Esophagus muscularis mucosa (tissue), 4 donors: ENCODE data around the gene SYT9. TPM values are rescaled to one million over a fixed set of nuclear protein-coding genes. Genes with fewer than 3 reads are reported as not detected.

Source experiments
- DNase-seq: peaks from one replicate; pipeline ENCODE4 v3.0.0-alpha.2; 2017; ENCODE audit errors: extremely low spot score
- H3K27ac ChIP-seq, 4 donors: fragments of 200-600 bp; sonication (generic); replicated peaks in 1 of 4; 1 replicate in 3 of 4; 2 replicates in 1 of 4; pipeline ENCODE4 v1.5.1; 2016 to 2019; ENCODE audit warnings: mild to moderate bottlenecking in 1 of 4
- H3K27me3 ChIP-seq, 4 donors: fragments of 200-600 bp; sonication (generic); one replicate each; pipeline versions ENCODE4 v1.5.1 to v1.6.0; 2016 to 2019
- H3K36me3 ChIP-seq, 4 donors: fragments of 200-600 bp; sonication (generic); one replicate each; pipeline ENCODE4 v1.5.1; 2016 to 2019
- H3K4me1 ChIP-seq, 4 donors: fragments of 200-600 bp; sonication (generic); one replicate each; pipeline ENCODE4 v1.5.1; 2016 to 2019
- H3K4me3 ChIP-seq, 4 donors: fragments of 200-600 bp; sonication (generic); 1 replicate in 2 of 4; 2 replicates in 2 of 4; pipeline ENCODE4 v1.5.1; 2016 to 2019; ENCODE audit warnings: mild to moderate bottlenecking in 4 of 4, moderate library complexity in 1 of 4
- H3K9me3 ChIP-seq, 4 donors: fragments of 200-600 bp; sonication (generic); 1 replicate in 3 of 4; 2 replicates in 1 of 4; pipeline ENCODE4 v1.5.1; 2016 to 2019
- CTCF ChIP-seq, 3 experiments: fragments of 200-600 bp in 2 of 3; fragments of 450-650 bp in 1 of 3; sonication (generic) in 2 of 3; IDR thresholded peaks; one replicate each; pipeline ENCODE4 v1.5.1; 2017 to 2019; ENCODE audit warnings: antibody characterized with exemption in 3 of 3, mild to moderate bottlenecking in 2 of 3, moderate library complexity in 1 of 3
- EP300 ChIP-seq: sonication (generic); formaldehyde crosslinking; IDR thresholded peaks from one replicate; pipeline ENCODE4 v1.6.1; 2017; ENCODE audit warnings: antibody characterized with exemption
- POLR2A ChIP-seq: fragments of 450-650 bp; IDR thresholded peaks from one replicate; pipeline ENCODE4 v1.6.1; 2017; ENCODE audit warnings: antibody characterized with exemption, moderate library complexity, mild to moderate bottlenecking, low read depth
- POLR2AphosphoS5 ChIP-seq, 2 donors: sonication (generic); formaldehyde crosslinking; IDR thresholded peaks; one replicate each; pipeline ENCODE4 v1.6.1; 2017; ENCODE audit warnings: antibody characterized with exemption in 2 of 2
- WGBS: methylation state at CpG from one replicate; pipeline ENCODE4 v1.1.5; 2018; 5-methylcytosine and 5-hydroxymethylcytosine counted together
- intact Hi-C: fragments of 100-400 bp; cut with DNase I; formaldehyde crosslinking; loops from one replicate; pipeline ENCODE4 v1.15.1; 2023
- total RNA-seq, 4 donors: library from RNA; depleted of rRNA; stranded (reverse); fragments of >200 nt; gene quantifications; one replicate each; pipeline versions ENCODE4 v1.1.0 to v1.2.1, GENCODE V29; 2016

SYT9 gene
- total RNA-seq, 4 donors from 2014 or later, result 0.13 to 0.33 (median 0.29) TPM; not detected in 1

GRCh38 chr11:7246179-7246578 lies 5.5 kb upstream of the SYT9 start:
- H3K4me1 ChIP-seq, result peaks cover 0 to under 1% (median under 1%) of the 10 kb centered on the region in 4 donors
- WGBS, result 39% methylated on average over 1 of the region's 1 CpG
- no peaks in the 10 kb centered on the region for H3K36me3 ChIP-seq
- DNase-seq, result no peak
- no peak overlapping the region for H3K4me3 ChIP-seq
- intact Hi-C loops, result no loop called here
- H3K9me3 ChIP-seq, result no peaks in the 10 kb centered on the region
- no peak overlapping the region for H3K27ac ChIP-seq
- no peak for TF ChIP-seq POLR2A
- TF ChIP-seq POLR2AphosphoS5 (IDR thresholded peaks at IDR 0.05), result no peak
- no peak for TF ChIP-seq CTCF (IDR thresholded peaks at IDR 0.05)
- TF ChIP-seq EP300, result no peak
- peaks cover 0 to 13% (median under 1%) of the 10 kb centered on the region in 4 donors for H3K27me3 ChIP-seq

- 75% methylated on average over 3 of the region's 3 CpGs for WGBS
- no peaks in the 10 kb centered on the region for H3K9me3 ChIP-seq
Measured at GRCh38 chr11:7250166-7250565, 1.5 kb upstream of the SYT9 start.

GRCh38 chr11:7251487-7251835 lies 243 bp upstream of the SYT9 start:
- Histone ChIP-seq H3K9me3 (no peaks in the 10 kb centered on the region), H3K4me1 (peaks cover 9 to 19% (median 17%) of the 10 kb centered on the region in 4 donors), H3K4me3 (peak overlapping the region; percentile 52 to 61 (median 58)), H3K27ac (no peak overlapping the region), H3K36me3 (no peaks in the 10 kb centered on the region), H3K27me3 (peaks cover 0 to 58% (median 14%) of the 10 kb centered on the region in 4 donors)
- no peak for DNase-seq
- intact Hi-C loops, result no loop called here
- 7% methylated on average over 3 of the region's 28 CpGs for WGBS
- no peak for TF ChIP-seq POLR2AphosphoS5 (IDR thresholded peaks at IDR 0.05)
- TF ChIP-seq EP300, result no peak
- no peak for TF ChIP-seq CTCF (IDR thresholded peaks at IDR 0.05)
- TF ChIP-seq POLR2A, result no peak

More at GRCh38 chr11:7250166-7250565, 1.5 kb upstream of the SYT9 start:
- peaks cover 9 to 19% (median 17%) of the 10 kb centered on the region in 4 donors for H3K4me1 ChIP-seq
- TF ChIP-seq POLR2A (no peak), EP300 (no peak), CTCF (IDR thresholded peaks at IDR 0.05) (no peak), POLR2AphosphoS5 (IDR thresholded peaks at IDR 0.05) (no peak)
- H3K36me3 ChIP-seq, result no peaks in the 10 kb centered on the region
- peaks cover 0 to 53% (median 14%) of the 10 kb centered on the region in 4 donors for H3K27me3 ChIP-seq
- no peak for DNase-seq
- intact Hi-C loops, result no loop called here
- H3K27ac ChIP-seq, result no peak overlapping the region
- no peak overlapping the region for H3K4me3 ChIP-seq

GRCh38 chr11:7252683-7253213 lies 1.0 kb downstream of the SYT9 start:
- no peak for TF ChIP-seq EP300
- no peak for TF ChIP-seq CTCF (IDR thresholded peaks at IDR 0.05)
- no peak for TF ChIP-seq POLR2AphosphoS5 (IDR thresholded peaks at IDR 0.05)
- TF ChIP-seq POLR2A, result no peak
- peaks cover 9 to 19% (median 17%) of the 10 kb centered on the region in 4 donors for H3K4me1 ChIP-seq
- 70% methylated on average over 2 of the region's 33 CpGs for WGBS
- H3K9me3 ChIP-seq, result no peaks in the 10 kb centered on the region
- no peak for DNase-seq
- no peaks in the 10 kb centered on the region for H3K36me3 ChIP-seq
- H3K27ac ChIP-seq, result no peak overlapping the region
- peaks cover 0 to 58% (median 14%) of the 10 kb centered on the region in 4 donors for H3K27me3 ChIP-seq
- peak overlapping the region; percentile 52 to 61 (median 58) for H3K4me3 ChIP-seq
- intact Hi-C loops, result no loop called here

GRCh38 chr11:7253800-7254199 lies 2.1 kb downstream of the SYT9 start:
- Histone ChIP-seq H3K4me3 (no peak overlapping the region), H3K27me3 (peaks cover 0 to 58% (median 14%) of the 10 kb centered on the region in 4 donors), H3K4me1 (peaks cover 9 to 19% (median 17%) of the 10 kb centered on the region in 4 donors), H3K27ac (no peak overlapping the region), H3K36me3 (no peaks in the 10 kb centered on the region), H3K9me3 (no peaks in the 10 kb centered on the region)
- TF ChIP-seq CTCF (IDR thresholded peaks at IDR 0.05) (no peak), EP300 (no peak), POLR2AphosphoS5 (IDR thresholded peaks at IDR 0.05) (no peak), POLR2A (no peak)
- no peak for DNase-seq
- intact Hi-C loops, result no loop called here
- 54% methylated on average over 6 of the region's 6 CpGs for WGBS
